GM23338 (cell line): ENCODE data around the gene KRTAP1-4. TPM values are rescaled to one million over a fixed set of nuclear protein-coding genes. Genes with fewer than 3 reads are reported as not detected.

ENCODE experiments used
- ATAC-seq: fragments of 200-7000 bp; cut with Tn5 transposase; 3 replicates; pipeline ENCODE4 v1.9.1; 2020
- DNase-seq: peaks from one replicate; pipeline ENCODE4 v3.0.0-alpha.2; 2015; ENCODE audit warnings: low spot score
- H2AFZ ChIP-seq: fragments of 200-600 bp; sonication (generic); 2 replicates; pipeline ENCODE4 v1.8.0; 2016; ENCODE audit warnings: antibody characterized with exemption, mild to moderate bottlenecking, moderate library complexity
- H3F3A ChIP-seq: fragments of 200-600 bp; sonication (generic); replicated peaks from 2 replicates; pipeline ENCODE4 v1.8.0; 2017; ENCODE audit warnings: antibody characterized with exemption, mixed run types, low read depth
- H3K27ac ChIP-seq: fragments of 200-600 bp; sonication (generic); 2 replicates; pipeline ENCODE4 v1.6.1; 2016; ENCODE audit warnings: low read depth
- H3K27me3 ChIP-seq: fragments of 200-600 bp; sonication (generic); 2 replicates; pipeline ENCODE4 v1.8.0; 2016; ENCODE audit warnings: mild to moderate bottlenecking, mixed run types, moderate library complexity; ENCODE audit not compliant: insufficient read depth
- H3K36me3 ChIP-seq: fragments of 200-600 bp; sonication (generic); 2 replicates; pipeline ENCODE4 v1.8.0; 2016; ENCODE audit warnings: mild to moderate bottlenecking; ENCODE audit not compliant: insufficient read depth
- H3K4me1 ChIP-seq: fragments of 200-600 bp; sonication (generic); 2 replicates; pipeline ENCODE4 v1.8.0; 2016; ENCODE audit warnings: mild to moderate bottlenecking, moderate library complexity; ENCODE audit not compliant: insufficient read depth
- H3K4me2 ChIP-seq: fragments of 200-600 bp; sonication (generic); 2 replicates; pipeline ENCODE4 v1.7.1; 2017; ENCODE audit warnings: mixed run types
- H3K4me3 ChIP-seq: fragments of 200-600 bp; sonication (generic); 2 replicates; pipeline ENCODE4 v1.6.1; 2016; ENCODE audit warnings: mixed run types
- H3K79me2 ChIP-seq: fragments of 200-600 bp; sonication (generic); replicated peaks from 2 replicates; pipeline ENCODE4 v1.8.0; 2017; ENCODE audit warnings: mild to moderate bottlenecking; ENCODE audit not compliant: insufficient read depth
- H3K9me2 ChIP-seq: fragments of 200-600 bp; sonication (generic); 2 replicates; pipeline ENCODE4 v1.8.0; 2017; ENCODE audit not compliant: insufficient read depth
- H4K20me1 ChIP-seq: fragments of 200-600 bp; sonication (generic); replicated peaks from 2 replicates; pipeline ENCODE4 v1.8.0; 2017; ENCODE audit warnings: mild to moderate bottlenecking; ENCODE audit not compliant: insufficient read depth
- H3K27ac Mint-ChIP-seq: 2 replicates; pipeline ENCODE4 v1.8.0; 2020; ENCODE audit warnings: inconsistent platforms, mild to moderate bottlenecking, moderate library complexity, mixed read lengths
- H3K27me3 Mint-ChIP-seq: 3 replicates; pipeline ENCODE4 v1.8.0; 2022; ENCODE audit warnings: low read depth, mild to moderate bottlenecking, moderate library complexity, mixed read lengths, inconsistent platforms; ENCODE audit not compliant: insufficient read depth, poor library complexity
- H3K36me3 Mint-ChIP-seq: 3 replicates; pipeline ENCODE4 v1.8.0; 2021; ENCODE audit warnings: low read depth, mild to moderate bottlenecking, inconsistent platforms, moderate library complexity, mixed read lengths
- H3K4me1 Mint-ChIP-seq: 3 replicates; pipeline ENCODE4 v1.8.0; 2020; ENCODE audit warnings: mild to moderate bottlenecking, inconsistent platforms, mixed read lengths
- H3K4me3 Mint-ChIP-seq: 3 replicates; pipeline ENCODE4 v1.8.0; 2021; ENCODE audit warnings: moderate library complexity, mild to moderate bottlenecking, inconsistent platforms, mixed read lengths
- H3K9me3 Mint-ChIP-seq: 3 replicates; pipeline ENCODE4 v1.8.0; 2020; ENCODE audit warnings: moderate library complexity, mild to moderate bottlenecking, inconsistent platforms, mixed read lengths
- CREB1 ChIP-seq: fragments of 250-450 bp; sonication (Bioruptor Pico); IDR thresholded peaks from 2 replicates; pipeline ENCODE4 v1.5.0; 2020; ENCODE audit warnings: low read depth, mild to moderate bottlenecking, moderate library complexity
- CTCF ChIP-seq, 2 experiments: fragments of 200-600 bp in 1 of 2; sonication (generic) in 1 of 2; conservative IDR thresholded peaks; 2 replicates each; pipeline versions ENCODE4 v1.5.1 to v1.6.1; 2016 to 2017; ENCODE audit warnings: antibody characterized with exemption in 2 of 2, low read depth in 2 of 2, mild to moderate bottlenecking in 2 of 2, moderate library complexity in 1 of 2
- EZH2 ChIP-seq: fragments of 200-600 bp; sonication (generic); IDR thresholded peaks from one replicate; pipeline ENCODE4 v1.8.0; 2017; ENCODE audit warnings: antibody characterized with exemption, mild to moderate bottlenecking, low read depth; ENCODE audit not compliant: unreplicated experiment
- EZH2phosphoT487 ChIP-seq: fragments of 200-600 bp; sonication (generic); IDR thresholded peaks from one replicate; pipeline ENCODE4 v1.8.1; 2018; ENCODE audit warnings: antibody characterized with exemption; ENCODE audit not compliant: unreplicated experiment
- JUNB ChIP-seq: IDR thresholded peaks from one replicate; pipeline ENCODE4 v1.6.1; 2016; ENCODE audit warnings: antibody characterized with exemption; ENCODE audit not compliant: unreplicated experiment
- NANOG ChIP-seq: IDR thresholded peaks from 2 replicates; pipeline ENCODE4 v1.6.1; 2016; ENCODE audit warnings: antibody characterized with exemption, borderline replicate concordance
- POLR2AphosphoS5 ChIP-seq: IDR thresholded peaks from 2 replicates; pipeline ENCODE4 v1.6.1; 2016; ENCODE audit warnings: antibody characterized with exemption, low read depth
- REST ChIP-seq: IDR thresholded peaks from one replicate; pipeline ENCODE4 v1.6.1; 2018; ENCODE audit warnings: antibody characterized with exemption; ENCODE audit not compliant: unreplicated experiment
- STAT1 ChIP-seq: IDR thresholded peaks from one replicate; pipeline ENCODE4 v1.6.1; 2016; ENCODE audit warnings: antibody characterized with exemption; ENCODE audit not compliant: unreplicated experiment
- ZNF114 ChIP-seq: fragments of 250-450 bp; sonication (Bioruptor Pico); IDR thresholded peaks from 2 replicates; pipeline ENCODE4 v1.5.0; 2020; ENCODE audit warnings: mild to moderate bottlenecking, moderate library complexity
- ZNF331 ChIP-seq: fragments of 250-450 bp; sonication (Bioruptor Pico); IDR thresholded peaks from 2 replicates; pipeline ENCODE4 v1.5.0; 2020; ENCODE audit warnings: low read depth, mild to moderate bottlenecking, moderate library complexity
- polyA plus RNA-seq: library from polyadenylated mRNA; unstranded; fragments of >200 nt; fragmentation: Nextera tagmentation; extraction: Ambion mirVana; gene quantifications from 2 replicates; pipeline ENCODE4 v1.2.1, GENCODE V29; 2016
- total RNA-seq: library from RNA; depleted of rRNA; stranded (reverse); fragments of >200 nt; shearing (Covaris generic); gene quantifications from 2 replicates; pipeline ENCODE4 v1.2.3, GENCODE V29; 2014
- TF ChIP-seq, protein P1 (sequence below): IDR thresholded peaks from 2 replicates; pipeline ENCODE4 v1.6.1; 2016; ENCODE audit warnings: antibody characterized with exemption

The KRTAP1-4 gene
- total and polyA plus RNA-seq, 2 experiments from 2014 or later = not detected

- H3F3A ChIP-seq = no peaks in the 10 kb centered on the region
- no peaks in the 10 kb centered on the region for H3K9me2 ChIP-seq
- H3K36me3 ChIP-seq = no peaks in the 10 kb centered on the region
- H3K4me2 ChIP-seq = no peak overlapping the region
- H2AFZ ChIP-seq = no peak overlapping the region
- Mint-ChIP-seq H3K4me3 (no peak overlapping the region), H3K27ac (no peak overlapping the region), H3K27me3 (peaks cover 3% of the 10 kb centered on the region), H3K4me1 (no peaks in the 10 kb centered on the region), H3K36me3 (no peaks in the 10 kb centered on the region), H3K9me3 (no peaks in the 10 kb centered on the region)
- H3K27me3 ChIP-seq = no peaks in the 10 kb centered on the region
- DNase-seq (no peak), ATAC-seq (no peak)
- H3K79me2 ChIP-seq = no peaks in the 10 kb centered on the region
- no peaks in the 10 kb centered on the region for H3K4me1 ChIP-seq
- no peaks in the 10 kb centered on the region for H4K20me1 ChIP-seq
- H3K27ac ChIP-seq = no peak overlapping the region
- no peak overlapping the region for H3K4me3 ChIP-seq
- TF ChIP-seq ZNF331 (CRISPR knock-in tag) = no peak
- no peak for TF ChIP-seq CREB1 (CRISPR knock-in tag)
- no peak for TF ChIP-seq REST
- no peak for TF ChIP-seq POLR2AphosphoS5
- TF ChIP-seq STAT1 = no peak
- no peak for TF ChIP-seq CTCF (conservative IDR thresholded peaks at IDR 0.05; ENCODE audit: low read depth in 2 of 2)
- TF ChIP-seq ZNF114 (CRISPR knock-in tag) = no peak
- TF ChIP-seq, protein P1, sequence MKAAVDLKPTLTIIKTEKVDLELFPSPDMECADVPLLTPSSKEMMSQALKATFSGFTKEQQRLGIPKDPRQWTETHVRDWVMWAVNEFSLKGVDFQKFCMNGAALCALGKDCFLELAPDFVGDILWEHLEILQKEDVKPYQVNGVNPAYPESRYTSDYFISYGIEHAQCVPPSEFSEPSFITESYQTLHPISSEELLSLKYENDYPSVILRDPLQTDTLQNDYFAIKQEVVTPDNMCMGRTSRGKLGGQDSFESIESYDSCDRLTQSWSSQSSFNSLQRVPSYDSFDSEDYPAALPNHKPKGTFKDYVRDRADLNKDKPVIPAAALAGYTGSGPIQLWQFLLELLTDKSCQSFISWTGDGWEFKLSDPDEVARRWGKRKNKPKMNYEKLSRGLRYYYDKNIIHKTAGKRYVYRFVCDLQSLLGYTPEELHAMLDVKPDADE = no peak
These were observed 43.1 kb downstream of the KRTAP1-4 start for GRCh38 chr17:40986920-40987319.

DNA sequence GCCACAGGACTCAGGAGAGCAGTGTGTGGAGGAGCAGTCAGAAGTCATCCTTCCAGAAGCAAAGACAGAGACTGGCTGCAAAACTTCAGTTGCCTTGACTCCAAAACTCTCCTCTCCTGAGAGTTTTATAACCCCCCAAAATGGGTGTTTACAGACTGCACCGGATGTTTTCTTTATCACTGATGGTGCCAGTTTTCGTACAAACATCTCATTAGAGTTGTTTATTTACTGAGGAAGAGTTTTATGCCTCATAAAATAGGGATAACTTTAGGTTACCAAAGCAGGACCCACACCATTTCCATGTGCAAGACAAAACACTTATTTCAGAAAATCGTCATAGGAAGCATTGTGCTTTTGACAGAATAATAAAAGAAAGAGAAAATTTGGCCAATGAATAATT lies 45.8 kb downstream of the KRTAP1-4 start, which contains the start of gene KRT40:
TSS of gene KRT40 (minus strand) at position 101 of the 400 bp plus-strand sequence. CDS start at position 48, 53 bp downstream.
- no peaks in the 10 kb centered on the region for H4K20me1 ChIP-seq
- H3K36me3 Mint-ChIP-seq = no peaks in the 10 kb centered on the region
- no peaks in the 10 kb centered on the region for H3K36me3 ChIP-seq
- 0 out of 2 replicates have a peak, but pooled peaks cover 3% of the 10 kb centered on the region for H3K4me1 ChIP-seq
- no peaks in the 10 kb centered on the region for H3K79me2 ChIP-seq
- no peak within 1 kb of the TSS for H3K4me3 ChIP-seq
- no peak for DNase-seq
- H3K9me3 Mint-ChIP-seq = no peaks in the 10 kb centered on the region
- no peak within 1 kb of the TSS for H3K4me2 ChIP-seq
- no peak for ATAC-seq
- no peak within 1 kb of the TSS for H3K27ac Mint-ChIP-seq
- peaks cover 9% of the 10 kb centered on the region for H3K27me3 Mint-ChIP-seq
- peak within 1 kb of the TSS; percentile 52; the same call in 1 of the 2 replicates for H2AFZ ChIP-seq
- no peaks in the 10 kb centered on the region for H3K9me2 ChIP-seq
- no peaks in the 10 kb centered on the region for H3K27me3 ChIP-seq
- H3F3A ChIP-seq = no peaks in the 10 kb centered on the region
- H3K27ac ChIP-seq = no peak within 1 kb of the TSS
- peaks cover 11% of the 10 kb centered on the region; the same call in 2 of the 3 replicates for H3K4me1 Mint-ChIP-seq
- no peak within 1 kb of the TSS for H3K4me3 Mint-ChIP-seq
- no peak for TF ChIP-seq REST
- TF ChIP-seq EZH2 = no peak
- TF ChIP-seq JUNB = no peak
- TF ChIP-seq NANOG = no peak
- no peak for TF ChIP-seq EZH2phosphoT487
- TF ChIP-seq ZNF114 (CRISPR knock-in tag) = no peak
- no peak for TF ChIP-seq POLR2AphosphoS5
- no peak for TF ChIP-seq STAT1
- no peak for TF ChIP-seq CTCF (conservative IDR thresholded peaks at IDR 0.05; ENCODE audit: low read depth in 2 of 2)
- no peak for TF ChIP-seq CREB1 (CRISPR knock-in tag)
